HG03432 (cell line): ENCODE results near the gene PRKAA1.
"Not testable (repeated sequence)": the region's sequence is repeated elsewhere in the genome, so short reads cannot be mapped to it uniquely, and the experiment has no call there.

Experiments used
- ATAC-seq: cut with Tn5 transposase; IDR thresholded peaks from one replicate; pipeline ENCODE4 v1.9.1; 2021; ENCODE audit warnings: mild to moderate bottlenecking, moderate library complexity; ENCODE audit not compliant: unreplicated experiment

PRKAA1 gene

GRCh38 chr5:40734986-40735385, 63.2 kb downstream of the PRKAA1 start:
- ATAC-seq: no peak

- no peak for ATAC-seq
Measured at GRCh38 chr5:40733879-40734563, 64.2 kb downstream of the PRKAA1 start.

GRCh38 chr5:40733434-40733833, 64.7 kb downstream of the PRKAA1 start:
- no peak for ATAC-seq

GRCh38 chr5:40722497-40722911, 75.7 kb downstream of the PRKAA1 start:
- not testable (repeated sequence) for ATAC-seq

- ATAC-seq: no peak
Measured at GRCh38 chr5:40720069-40720468, 78.1 kb downstream of the PRKAA1 start.

- no peak for ATAC-seq
Measured at GRCh38 chr5:40717281-40717680, 80.9 kb downstream of the PRKAA1 start.

- ATAC-seq: no peak
Measured at GRCh38 chr5:40716590-40716989, 81.6 kb downstream of the PRKAA1 start.

GRCh38 chr5:40716000-40716399, 82.2 kb downstream of the PRKAA1 start:
- ATAC-seq: no peak

GRCh38 chr5:40714001-40714400, 84.2 kb downstream of the PRKAA1 start:
- ATAC-seq: no peak

- ATAC-seq: not testable (repeated sequence)
Measured at GRCh38 chr5:40710575-40710974, 87.6 kb downstream of the PRKAA1 start.
